Measurements from ENCODE around the gene ZNF319.

The ZNF319 gene

DNA sequence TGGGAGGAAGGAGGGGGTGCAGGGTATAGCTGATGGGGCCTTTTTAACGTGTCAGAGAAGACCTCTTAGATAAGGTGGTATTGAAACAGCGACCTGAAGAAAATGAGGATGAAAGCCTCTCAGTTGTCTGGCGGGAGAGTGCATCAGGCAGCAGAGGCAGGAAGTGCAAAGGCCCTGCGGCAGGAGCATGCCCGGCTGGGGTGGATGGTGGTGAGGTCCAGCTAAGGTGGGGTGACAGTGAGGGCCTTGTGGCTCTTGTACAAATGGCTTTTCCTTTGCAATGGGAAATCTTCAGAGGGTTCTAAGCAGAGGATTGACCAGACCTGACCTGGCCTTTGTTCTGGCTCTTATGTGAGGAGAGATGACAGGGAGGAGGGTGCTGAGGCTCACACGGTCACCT, 36.5 kb upstream of the ZNF319 start:
- no peak for DNase-seq

DNA sequence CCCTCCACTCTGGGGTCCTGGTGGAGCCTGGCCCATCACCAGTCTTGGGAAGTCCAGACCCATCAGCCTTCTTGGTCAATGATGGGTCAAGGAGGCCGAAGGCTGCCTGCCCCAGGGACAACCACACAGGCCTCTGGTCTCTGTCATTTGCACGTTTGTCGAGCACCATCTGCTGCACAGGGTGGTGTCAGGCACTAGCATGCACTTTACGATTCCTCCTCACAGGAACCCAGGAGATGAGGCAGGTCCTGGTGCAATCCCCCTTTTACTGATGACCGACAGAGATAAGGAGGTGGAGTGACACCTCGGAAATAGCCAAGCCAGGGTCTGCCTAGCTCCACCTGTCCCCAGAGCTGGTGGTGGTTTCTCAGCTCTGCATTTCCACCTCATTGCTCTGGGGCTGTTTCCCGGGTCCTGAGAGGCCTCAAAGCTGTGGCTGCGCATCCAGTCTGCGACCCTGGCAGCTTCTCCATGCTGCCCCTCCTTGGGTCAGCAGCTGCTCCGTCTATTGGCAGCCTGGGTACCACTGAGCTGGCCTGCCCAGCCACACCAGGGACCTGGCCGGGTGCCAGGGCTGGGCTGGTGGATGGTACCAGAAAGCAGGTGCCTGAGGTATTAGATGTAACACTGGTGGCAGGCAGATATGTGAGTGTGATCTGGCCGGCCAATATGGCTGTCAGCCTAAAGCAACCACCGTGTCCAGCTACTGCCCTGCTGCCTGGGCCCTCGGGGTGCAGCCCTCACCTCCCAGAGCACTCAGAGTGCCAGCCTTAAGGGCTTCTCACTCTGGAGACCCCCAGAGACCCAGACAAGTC, 35.1 kb upstream of the ZNF319 start:
- no peak for DNase-seq

DNA sequence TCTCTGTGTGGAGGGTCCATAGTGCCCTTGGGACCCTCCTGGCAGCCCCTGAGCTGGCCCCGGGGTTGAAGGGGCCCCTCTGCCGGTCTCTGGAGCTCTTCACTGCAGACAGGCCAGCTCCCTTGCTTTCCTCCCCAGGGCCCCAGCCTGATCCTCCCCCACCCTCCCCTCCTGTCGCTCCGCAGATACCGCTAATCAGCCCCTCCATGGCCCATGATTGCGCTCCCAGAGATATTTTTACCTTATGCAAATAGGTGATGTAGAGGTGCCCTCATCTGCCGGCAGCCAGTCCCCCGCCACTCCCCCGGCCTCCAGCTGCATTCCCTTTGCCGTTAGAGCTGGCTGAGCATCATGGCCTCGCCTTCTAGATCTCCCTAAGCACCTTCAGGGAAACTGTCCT, 34.3 kb upstream of the ZNF319 start:
- no peak for DNase-seq

DNA sequence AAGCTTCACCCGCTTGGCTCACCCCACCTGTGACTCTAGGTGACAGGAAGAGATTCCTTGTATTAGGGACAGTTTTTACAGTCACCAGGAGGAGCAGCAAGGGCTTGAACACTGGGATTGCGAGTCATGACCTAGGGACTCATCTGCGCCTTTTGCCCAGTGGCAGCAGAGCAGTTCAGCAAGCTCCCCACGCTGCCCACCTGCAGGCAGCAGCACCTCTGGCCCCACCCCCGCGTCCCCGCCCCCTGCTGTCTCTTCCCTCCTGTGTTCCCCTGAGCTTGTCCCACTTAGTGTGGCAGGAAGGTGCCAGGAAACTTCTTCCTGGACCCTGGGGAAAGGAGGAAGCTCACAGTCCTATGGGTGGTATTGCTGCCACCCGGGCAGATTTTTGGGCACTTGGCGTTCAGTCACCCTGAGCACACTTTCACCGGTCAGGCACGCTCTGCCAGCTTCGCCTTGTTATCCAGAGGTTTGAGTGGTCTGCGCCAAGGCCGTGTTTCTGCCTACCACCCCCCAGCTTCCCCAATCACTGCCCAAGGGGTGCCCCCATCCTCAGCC, 33.7 kb upstream of the ZNF319 start:
- DNase-seq = no peak

DNA sequence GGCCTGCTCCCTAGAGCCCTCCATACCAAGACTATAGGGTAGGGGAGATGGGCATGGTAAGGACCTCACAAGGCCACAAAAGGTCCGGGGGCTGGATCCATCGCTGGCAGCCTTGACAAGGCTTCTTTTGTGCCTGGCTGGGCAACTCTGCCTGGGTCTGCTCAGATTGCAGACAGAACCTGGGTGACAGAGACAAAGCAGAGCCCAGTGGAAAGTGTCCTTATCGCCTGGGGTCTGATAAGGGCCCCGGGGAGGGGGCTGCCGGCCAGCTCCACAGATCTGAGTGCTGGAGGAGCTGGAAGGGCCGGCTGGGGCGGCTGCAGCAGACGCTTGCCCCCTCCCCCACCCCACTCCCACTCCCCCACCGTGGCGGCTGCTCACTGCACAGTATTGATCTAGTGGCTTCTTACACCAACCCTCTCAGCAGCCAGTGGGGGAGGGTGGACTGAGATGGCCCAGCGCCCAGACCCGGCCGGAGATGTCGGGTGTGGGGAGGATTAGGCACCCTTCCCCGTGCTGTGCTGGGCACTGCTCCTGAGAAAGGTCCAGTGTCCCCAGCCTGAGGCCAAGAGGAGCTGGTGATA, 32.3 kb upstream of the ZNF319 start:
- DNase-seq = no peak

DNA sequence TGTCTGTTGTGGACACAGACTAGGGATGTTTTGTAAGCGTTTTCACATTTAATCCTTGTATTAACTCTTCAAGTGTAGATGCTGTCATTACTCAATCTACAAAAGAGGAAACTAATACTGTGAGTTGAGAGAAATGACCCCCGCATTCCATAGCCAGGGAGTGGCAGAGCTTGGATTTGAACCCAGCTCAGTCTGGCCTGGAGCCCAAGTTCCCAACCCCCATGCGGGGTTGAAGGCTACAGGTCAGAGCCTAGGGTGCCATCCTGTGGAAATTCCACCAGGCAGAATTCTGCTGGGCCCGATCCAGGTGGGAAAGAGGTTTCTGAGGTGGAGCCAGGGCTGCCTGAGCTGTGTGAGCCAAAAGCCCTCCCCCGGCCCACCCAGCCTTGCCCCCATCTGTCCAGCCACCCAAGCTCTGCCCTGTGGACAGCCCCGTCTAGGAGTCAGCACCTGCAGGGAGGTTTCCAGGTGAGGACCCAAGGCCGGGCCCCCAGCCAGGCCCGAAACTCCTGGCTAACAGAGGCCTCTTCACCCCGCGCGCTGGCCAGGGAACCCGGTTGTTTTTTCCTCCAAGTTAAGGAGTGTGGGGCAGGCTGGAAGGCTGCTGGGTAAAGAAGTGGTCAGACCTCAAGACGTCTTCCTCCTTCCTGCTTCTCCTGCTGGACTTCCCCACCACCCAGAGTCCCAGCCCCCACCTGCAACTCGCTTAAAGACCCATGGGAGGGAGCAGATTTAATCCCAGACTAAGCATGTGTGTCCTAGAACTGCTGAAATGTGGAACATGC, 30.7 kb upstream of the ZNF319 start:
- DNase-seq = no peak

DNA sequence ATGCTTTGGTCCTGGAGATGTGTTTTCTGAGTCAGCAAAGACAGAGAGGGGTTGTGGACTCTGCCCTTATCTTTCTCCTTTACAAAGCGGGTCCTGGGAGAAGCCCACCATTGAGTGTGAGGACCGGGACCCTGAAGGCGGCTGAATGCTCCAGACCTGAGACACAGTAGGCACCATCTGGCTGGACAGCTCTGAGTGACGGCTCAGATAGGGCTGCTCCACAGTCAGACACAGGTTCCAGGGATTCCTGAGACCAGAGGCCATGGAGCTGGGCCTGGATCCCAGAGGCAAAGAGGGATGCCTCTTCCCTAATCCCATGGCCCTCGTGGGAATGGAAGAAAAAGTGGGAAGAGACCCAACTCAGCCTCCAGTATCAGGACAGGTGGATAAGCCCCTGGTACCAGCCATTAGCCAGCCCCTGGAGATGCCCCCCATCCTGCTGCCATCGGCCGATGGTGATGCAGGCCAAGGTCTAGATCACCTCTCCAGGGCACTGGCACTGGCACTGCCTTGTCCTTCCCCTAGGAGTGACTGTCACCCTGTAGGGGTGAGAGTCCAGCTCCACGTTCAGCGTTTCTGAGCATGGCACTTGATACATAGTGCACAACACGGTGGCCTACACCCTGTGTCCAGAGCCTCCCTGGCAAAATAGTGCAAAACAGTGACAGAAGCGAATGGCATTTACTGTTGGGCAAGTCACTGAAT, 29.8 kb upstream of the ZNF319 start:
- DNase-seq = no peak

DNA sequence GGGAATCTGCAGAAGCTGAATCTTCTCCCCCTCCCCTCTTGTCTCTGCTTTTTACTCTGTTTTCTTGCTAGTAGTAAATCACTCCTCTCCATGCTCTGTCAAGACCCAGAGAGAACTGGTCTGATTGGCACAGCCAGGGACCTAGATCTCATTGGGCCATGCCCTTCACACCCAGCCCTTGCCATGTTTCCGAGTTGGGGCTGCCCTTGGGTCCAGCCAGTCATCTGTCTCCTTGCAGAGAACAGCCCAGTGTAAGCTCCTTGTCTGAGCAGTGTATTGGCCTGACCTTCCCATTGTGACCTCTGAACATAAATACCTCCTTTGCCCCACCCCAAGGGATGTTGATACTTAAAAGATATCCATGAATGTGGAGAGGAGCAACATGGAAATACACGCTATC, 28.9 kb upstream of the ZNF319 start:
- no peak for DNase-seq

DNA sequence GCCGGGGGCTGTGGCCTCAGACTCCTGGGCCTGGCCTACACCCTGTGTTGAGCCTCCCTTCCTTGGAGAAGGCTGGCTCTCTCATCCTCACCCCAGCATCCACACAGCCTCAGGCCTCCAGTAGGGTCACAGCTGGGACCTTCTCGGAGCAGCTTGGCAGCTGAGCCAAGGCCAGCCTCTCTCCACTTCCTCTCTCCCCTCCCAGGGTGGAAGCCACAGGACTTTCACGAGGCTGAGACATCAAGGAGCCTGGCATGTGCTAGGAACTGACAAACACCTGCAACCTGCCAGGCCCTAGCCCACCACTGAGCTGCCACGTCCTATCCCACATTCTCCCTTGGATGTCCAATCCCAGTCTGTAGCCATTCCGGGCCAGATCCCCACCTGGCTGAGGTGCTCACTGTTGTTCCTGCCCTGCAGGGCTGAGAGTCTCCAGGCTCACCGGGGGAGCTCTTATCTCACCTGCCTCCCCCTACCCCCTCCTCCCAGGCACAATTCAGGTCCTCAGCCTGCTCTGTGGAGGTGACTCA, 28.1 kb upstream of the ZNF319 start:
- no peak for DNase-seq

DNA sequence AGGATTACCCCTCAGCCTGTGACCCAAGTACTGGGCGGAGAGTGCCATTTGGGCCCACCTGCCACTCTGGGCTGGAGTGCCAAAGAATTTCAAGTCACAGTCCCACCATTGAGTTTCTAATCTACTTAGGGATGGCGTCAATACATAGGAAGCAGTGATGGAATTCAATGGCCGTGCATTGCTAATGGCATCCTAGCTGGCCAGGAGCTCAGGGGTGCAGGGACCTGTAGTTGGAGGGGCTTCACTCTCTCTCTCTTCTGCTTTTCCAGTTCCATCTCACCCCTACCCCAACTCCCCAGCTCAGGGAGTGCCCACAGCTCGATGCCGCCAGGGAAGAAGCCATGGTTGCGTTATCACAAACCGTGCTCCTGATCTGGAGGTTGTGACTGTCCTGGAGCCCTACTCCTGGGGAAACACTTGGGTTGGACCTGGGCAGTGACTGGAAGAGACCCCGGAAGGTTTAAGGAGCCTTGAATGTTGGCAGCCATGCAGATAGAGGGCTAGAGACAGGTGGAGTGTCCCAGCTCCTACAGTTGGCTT, 27.5 kb upstream of the ZNF319 start:
- no peak for DNase-seq

DNA sequence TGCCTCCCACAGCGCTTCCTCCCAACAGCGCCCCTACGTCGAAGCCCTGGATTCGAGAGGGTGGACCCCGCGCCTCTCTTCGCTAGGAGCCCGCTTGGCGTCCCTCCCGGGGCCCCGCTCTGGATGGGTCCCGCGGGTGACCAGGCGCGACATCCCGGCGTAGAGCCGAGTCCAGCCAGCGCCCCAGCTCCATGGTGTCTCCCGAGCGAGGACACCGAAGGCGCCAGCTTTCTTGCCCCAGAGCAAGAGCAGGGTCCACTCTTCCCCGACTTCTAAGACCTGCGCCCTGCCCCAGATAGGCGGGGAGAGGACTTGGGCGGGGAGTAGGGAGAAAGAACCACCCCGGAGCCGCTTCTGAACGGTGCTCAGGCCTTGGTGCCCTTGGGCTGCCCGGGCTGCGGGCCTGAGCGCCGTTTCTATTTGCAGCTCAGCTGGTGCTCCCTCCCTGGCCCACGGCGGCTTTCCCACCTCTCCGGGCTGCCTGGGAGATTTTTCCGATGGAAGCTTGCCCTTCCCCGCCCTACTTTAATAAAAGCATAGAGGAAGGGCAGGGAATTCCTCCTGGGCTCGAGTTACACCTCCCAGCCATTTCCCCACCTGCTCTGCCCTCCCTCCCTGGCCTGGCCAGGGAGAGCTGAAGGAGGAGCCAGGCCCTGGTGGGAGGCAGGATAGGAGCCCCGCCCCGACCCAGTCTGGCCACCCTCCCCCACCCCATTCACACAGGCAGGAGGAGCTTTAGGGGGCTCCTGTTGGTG, 26.9 kb upstream of the ZNF319 start:
- peak; percentile 55 for DNase-seq

DNA sequence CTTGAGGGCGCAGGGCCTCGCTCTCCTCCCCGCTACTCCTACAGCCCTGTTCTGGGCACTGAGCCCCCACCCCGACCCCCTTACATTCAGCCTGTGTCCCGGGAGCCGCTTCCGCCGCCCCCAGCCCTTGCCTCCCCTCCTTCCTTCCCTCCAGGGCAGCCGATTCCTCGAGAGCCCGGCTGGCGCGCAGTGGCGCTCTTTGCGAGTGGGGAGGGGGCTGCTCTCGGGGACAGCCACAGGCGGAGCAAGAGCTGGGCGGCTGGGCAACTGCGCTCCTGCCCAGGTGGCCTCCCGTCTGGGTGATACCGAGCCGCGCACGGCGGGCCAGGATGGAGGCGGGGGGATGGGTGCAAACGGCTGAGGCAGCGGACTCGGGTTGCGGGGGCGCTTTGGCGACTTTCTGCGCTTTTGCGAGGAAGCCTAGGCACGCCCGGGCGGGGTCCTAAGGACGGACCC, 26.3 kb upstream of the ZNF319 start:
- no peak for DNase-seq

DNA sequence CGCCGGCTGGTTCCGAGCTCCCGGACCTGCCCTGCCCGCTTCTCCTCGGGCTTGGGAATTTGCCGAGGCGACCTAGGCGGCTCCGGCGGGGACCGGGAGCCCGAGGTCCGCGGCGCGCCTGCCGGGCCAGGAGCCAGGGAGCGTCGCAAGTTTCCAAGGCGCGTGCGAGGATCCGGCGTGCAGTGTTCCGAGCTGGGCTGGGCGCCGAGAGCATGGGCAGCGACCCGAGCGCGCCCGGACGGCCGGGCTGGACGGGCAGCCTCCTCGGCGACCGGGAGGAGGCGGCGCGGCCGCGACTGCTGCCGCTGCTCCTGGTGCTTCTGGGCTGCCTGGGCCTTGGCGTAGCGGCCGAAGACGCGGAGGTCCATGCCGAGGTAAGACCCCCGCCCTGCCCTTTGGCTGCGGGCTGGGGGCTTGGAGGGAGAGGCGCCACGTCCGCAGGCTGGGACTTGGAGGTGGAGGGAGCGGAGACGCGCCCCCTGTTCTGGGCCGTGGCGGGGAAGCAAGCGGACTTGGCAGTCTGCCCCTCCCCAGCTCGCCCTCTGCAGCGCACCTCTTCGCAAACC, 25.8 kb upstream of the ZNF319 start:
- DNase-seq = no peak

DNA sequence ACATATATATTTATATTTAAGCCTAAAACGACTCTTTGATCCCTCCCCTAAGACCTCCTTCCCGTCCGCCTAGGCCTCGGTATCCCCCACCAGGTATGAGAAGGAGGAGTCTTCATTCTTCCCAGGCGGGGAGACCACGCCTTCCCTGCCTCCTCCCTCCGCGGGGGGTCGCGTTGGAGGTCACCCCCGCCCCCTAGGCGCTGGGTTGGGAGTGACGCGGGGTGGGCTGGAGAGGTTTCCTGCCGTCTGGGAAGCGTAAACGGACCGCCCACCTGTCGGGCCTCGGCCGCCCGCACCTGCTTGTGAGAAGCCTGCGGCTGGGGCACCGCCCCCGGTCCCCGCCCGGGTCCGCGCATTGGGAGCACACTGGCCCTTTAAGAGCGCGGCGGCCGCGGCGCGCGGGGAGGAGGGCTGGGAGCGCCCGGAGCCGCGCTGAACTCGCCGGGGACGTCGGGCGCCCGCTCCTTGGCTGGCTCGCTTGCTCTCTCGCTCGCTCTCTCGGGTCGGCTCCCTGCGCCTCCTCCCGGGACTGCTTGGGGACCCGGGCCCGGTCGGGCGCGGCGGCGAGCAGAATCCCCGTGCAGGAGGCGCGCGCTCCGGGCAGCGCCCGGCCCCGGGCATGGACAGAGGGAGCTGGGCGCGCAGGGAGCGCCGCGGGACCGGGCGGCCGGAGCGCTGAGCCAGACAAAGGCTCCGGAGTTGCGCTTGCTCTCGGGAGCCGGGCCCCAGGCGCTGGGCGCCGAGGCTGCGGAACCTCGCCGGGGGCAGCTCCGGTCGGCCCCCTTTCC, 25.1 kb upstream of the ZNF319 start, which contains the start of gene MMP15:
Gene MMP15 (plus strand): TSS at position 404 of the 788 bp plus-strand sequence. CDS start 597 bp downstream, outside the sequence.
- peak; percentile 90 for DNase-seq

DNA sequence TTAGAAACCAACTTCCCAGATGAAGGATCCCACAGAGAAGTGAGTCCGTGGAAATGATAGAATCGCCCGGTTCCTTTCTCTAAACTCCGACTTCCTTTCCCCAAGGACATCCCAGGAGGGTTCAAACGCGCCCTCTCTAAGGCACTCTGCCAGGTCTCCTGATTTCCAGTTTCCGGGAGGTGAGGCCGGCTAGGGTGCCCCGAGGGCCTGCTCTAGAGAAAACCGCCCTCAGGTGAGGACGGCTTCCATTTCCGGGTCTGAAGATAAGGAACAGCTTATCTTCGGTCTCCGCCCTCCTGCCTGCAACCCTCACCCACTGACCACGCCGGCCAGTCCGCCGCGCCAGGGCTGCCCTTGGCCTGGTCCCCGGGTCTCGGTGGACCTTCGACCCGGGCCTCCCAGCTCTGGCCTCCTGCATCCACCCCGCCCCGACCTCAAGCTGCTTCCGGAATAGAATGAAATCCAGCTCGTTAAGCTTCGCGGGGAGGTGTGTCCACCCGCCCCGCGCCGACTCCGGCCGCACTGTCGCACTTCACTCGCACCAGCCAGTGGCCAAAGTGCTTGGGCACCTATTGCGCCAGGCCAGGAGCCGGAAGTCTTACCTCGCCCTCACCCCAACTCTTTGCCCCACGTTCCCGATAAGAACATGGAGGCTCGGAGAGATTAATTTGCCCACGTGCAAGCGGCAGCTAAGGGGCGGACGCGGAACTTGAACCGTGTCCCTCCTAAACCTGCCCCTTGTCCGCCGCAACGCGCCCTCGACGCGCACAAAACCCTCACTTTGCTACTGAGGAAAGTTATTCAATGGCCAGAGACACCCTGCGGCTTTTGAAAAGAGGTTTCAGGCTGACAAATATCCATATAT, 24.2 kb upstream of the ZNF319 start:
- peak; percentile 47 for DNase-seq

DNA sequence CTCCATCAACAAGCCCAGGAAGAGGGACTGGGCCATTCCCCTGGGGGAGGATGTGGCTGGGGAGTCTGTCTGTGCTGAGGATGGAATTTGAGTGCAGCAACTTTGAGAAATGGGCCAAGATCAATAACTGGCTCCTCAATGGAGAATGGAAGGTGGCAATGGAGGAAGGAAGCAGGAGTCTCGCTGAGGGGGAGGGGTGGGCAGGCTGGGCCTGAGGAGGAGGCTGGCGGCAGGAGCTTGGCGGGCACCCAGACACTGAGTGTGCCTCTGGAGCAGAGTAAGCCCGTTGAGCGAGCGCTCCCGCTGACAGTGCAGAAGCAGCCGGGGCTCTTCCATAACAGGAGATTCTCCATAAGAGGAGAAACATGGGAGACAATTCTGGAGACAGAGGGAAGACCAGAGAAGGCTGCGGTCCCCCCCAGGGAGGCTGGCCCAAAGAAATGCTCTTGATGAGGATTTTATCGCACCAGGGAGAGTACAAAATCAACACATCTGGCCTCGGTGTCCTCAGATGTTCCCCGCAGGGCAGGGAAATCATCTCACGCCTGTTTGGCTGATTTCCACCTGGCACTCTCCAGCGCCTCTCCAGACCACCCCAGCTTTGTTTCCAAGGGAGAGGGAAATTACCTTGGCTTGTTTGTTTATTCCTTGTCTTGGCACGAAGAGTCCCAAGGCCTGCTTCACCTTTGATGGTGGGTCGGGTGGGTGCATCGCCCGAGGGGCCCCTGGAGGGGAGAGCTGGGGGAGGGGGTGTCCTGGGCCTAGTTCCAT, 22.3 kb upstream of the ZNF319 start:
- peak; percentile 56 for DNase-seq

DNA sequence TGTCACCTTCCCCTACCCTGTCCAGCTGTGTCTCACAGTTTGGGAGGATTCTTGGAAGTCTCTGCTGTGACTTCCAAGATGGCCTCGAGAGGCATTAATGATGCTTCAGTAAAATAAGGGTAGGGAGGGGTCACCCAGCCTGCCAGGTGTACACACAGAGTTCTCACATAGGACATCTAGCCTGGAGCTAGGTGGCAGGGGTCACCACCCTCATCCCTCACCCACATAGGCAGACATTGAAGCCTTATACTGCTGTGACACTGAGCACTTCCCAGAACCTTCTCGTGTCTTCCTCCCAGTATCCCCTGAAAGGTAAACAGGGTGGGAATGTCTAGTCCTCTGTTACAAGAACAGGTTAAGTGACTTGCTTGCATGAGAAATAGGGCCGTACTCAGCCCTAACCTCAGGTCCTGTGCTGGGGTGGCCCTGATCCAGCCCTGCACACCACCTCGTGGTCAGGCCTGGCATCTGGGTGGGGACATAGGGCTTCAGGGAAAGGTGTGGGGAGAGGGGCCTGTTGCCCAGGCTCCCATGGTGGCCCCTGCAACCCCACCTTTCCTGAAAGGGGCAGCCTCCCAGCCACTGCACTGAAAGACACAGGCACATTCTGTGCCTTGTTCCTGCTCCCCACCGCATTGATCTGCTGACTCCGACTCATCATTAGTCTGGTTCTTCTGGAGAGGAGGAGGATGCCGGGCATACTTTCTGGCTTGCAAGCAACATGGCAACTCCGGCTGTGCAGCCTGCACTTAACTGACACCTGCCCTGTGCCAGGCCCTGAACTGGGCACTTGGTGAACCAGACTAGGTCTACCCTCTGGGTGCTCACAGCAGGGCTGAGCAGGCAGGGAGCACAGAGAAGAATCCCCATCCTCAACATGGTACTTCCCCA, 21.4 kb upstream of the ZNF319 start:
- no peak for DNase-seq

Measured in NCI-H510A (cell line).